ENCODE data around the gene WDR5.

The WDR5 gene

GRCh38 chr9:134167530-134167931 is 31.6 kb downstream of the WDR5 start:
- H3K4me3 ChIP-seq (ENCODE audit: low read depth, low read length): no peak overlapping the region
- no peak for TF ChIP-seq CTCF (IDR thresholded peaks at IDR 0.05; ENCODE audit: low read depth, low read length, missing control alignments)
- H3K27me3 ChIP-seq (replicated peaks): no peaks in the 10 kb centered on the region
- no peak for DNase-seq
- in situ Hi-C loops (cut with HindIII; ENCODE audit: low pct_ligation_motif_present, low sequenced_read_pairs): no loop called here
- no peak overlapping the region for H3K27ac ChIP-seq
- no peaks in the 10 kb centered on the region for H3K36me3 ChIP-seq (replicated peaks)

GRCh38 chr9:134168757-134169550 is 33.1 kb downstream of the WDR5 start:
- no peak overlapping the region for H3K27ac ChIP-seq
- no peaks in the 10 kb centered on the region for H3K27me3 ChIP-seq (replicated peaks)
- in situ Hi-C loops (cut with HindIII; ENCODE audit: low pct_ligation_motif_present, low sequenced_read_pairs): no loop called here
- no peak for DNase-seq
- H3K4me3 ChIP-seq (ENCODE audit: low read depth, low read length): no peak overlapping the region
- TF ChIP-seq CTCF (IDR thresholded peaks at IDR 0.05; ENCODE audit: low read depth, low read length, missing control alignments): peak; percentile 45
- no peaks in the 10 kb centered on the region for H3K36me3 ChIP-seq (replicated peaks)

- no peak for DNase-seq
- H3K4me3 ChIP-seq (ENCODE audit: low read depth, low read length): no peak overlapping the region
- no peaks in the 10 kb centered on the region for H3K36me3 ChIP-seq (replicated peaks)
- in situ Hi-C loops (cut with HindIII; ENCODE audit: low pct_ligation_motif_present, low sequenced_read_pairs): loop anchor here (10.0 kb wide), 1 partner anchor 275 kb away; no protein-coding TSS in a partner anchor
- H3K27me3 ChIP-seq (replicated peaks): no peaks in the 10 kb centered on the region
- TF ChIP-seq CTCF (IDR thresholded peaks at IDR 0.05; ENCODE audit: low read depth, low read length, missing control alignments): no peak
- no peak overlapping the region for H3K27ac ChIP-seq
Observed at GRCh38 chr9:134169724-134170401, 34.0 kb downstream of the WDR5 start.

- H3K4me3 ChIP-seq (ENCODE audit: low read depth, low read length): no peak overlapping the region
- no peak for TF ChIP-seq CTCF (IDR thresholded peaks at IDR 0.05; ENCODE audit: low read depth, low read length, missing control alignments)
- no peaks in the 10 kb centered on the region for H3K36me3 ChIP-seq (replicated peaks)
- DNase-seq: no peak
- H3K27me3 ChIP-seq (replicated peaks): peaks cover 2% of the 10 kb centered on the region
- H3K27ac ChIP-seq: no peak overlapping the region
- in situ Hi-C loops (cut with HindIII; ENCODE audit: low pct_ligation_motif_present, low sequenced_read_pairs): loop anchor here (10.0 kb wide), 1 partner anchor 274 kb away; no protein-coding TSS in a partner anchor
Observed at GRCh38 chr9:134170532-134171315, 34.8 kb downstream of the WDR5 start.

- DNase-seq: no peak
- in situ Hi-C loops (cut with HindIII; ENCODE audit: low pct_ligation_motif_present, low sequenced_read_pairs): loop anchor here (10.0 kb wide), 1 partner anchor 273 kb away; no protein-coding TSS in a partner anchor
- H3K4me3 ChIP-seq (ENCODE audit: low read depth, low read length): no peak overlapping the region
- no peaks in the 10 kb centered on the region for H3K36me3 ChIP-seq (replicated peaks)
- H3K27me3 ChIP-seq (replicated peaks): peaks cover 11% of the 10 kb centered on the region
- no peak overlapping the region for H3K27ac ChIP-seq
- TF ChIP-seq CTCF (IDR thresholded peaks at IDR 0.05; ENCODE audit: low read depth, low read length, missing control alignments): no peak
Observed at GRCh38 chr9:134171316-134172197, 35.7 kb downstream of the WDR5 start.

All from brain microvascular endothelial cell (primary cell).